ENCODE results near the gene EMP1. TPM values are rescaled to one million over a fixed set of nuclear protein-coding genes. Genes with fewer than 3 reads are reported as not detected.

Gene EMP1
- total RNA-seq, 1 experiment from 2014 or later: 0.63 TPM

DNA sequence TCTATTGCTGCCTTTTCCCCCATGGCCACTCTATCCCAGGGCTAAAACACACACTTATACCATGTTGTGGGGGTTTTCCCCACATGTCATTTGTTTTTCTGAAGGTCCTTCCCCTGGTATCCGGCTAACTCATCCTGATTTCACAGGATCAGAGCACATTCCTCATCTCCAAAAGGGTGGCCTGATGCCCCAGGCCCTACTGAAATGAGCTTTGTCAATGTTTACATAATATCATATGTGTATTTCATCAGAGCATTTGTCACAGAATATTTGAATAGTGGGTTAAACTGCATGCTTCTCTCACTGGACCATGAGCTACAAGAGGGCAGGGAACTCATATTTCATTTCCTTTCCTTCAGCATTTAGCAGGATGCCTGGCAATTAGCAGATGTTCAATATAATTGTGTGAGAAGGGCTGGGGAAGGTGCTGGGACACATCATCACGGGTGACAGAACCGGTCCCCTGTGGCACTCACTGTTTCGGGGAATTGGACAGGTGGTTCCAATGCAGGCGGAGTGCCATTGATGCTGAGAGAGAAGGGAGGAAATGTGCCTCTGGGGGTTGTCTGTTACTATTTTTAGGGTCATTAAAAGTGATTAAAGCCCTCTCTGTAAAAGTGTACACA, 26.8 kb downstream of the EMP1 start:
- no peak for DNase-seq

More for the DNA sequence above, 26.8 kb downstream of the EMP1 start:
- Histone ChIP-seq H3K56ac (ENCODE audit: insufficient read length, low read depth, low read length) (no peak overlapping the region), H4K8ac (replicated peaks; ENCODE audit: insufficient read length, low read depth, low read length) (no peak overlapping the region), H2AK5ac (ENCODE audit: insufficient read length, low read length) (no peak overlapping the region), H3K27ac (ENCODE audit: insufficient read length, low read depth, low read length) (no peak overlapping the region), H3K9ac (ENCODE audit: extremely low read depth, insufficient read length, low read length) (no peak overlapping the region), H3K4ac (ENCODE audit: low read depth, low read length) (no peak overlapping the region), H3K27me3 (ENCODE audit: insufficient read depth, low read length) (no peaks in the 10 kb centered on the region), H3T11ph (ENCODE audit: low read length) (no peak overlapping the region), H2BK120ac (ENCODE audit: low read depth, low read length, poor library complexity, severe bottlenecking) (no peak overlapping the region), H4K91ac (ENCODE audit: insufficient read length, low read depth, low read length) (no peak overlapping the region), H3K79me2 (ENCODE audit: insufficient read depth, low read length) (no peaks in the 10 kb centered on the region), H2AFZ (ENCODE audit: low read length) (no peak overlapping the region), H3K18ac (ENCODE audit: insufficient read length, low read depth, low read length) (no peak overlapping the region), H4K20me1 (ENCODE audit: control insufficient read depth, insufficient read depth, insufficient read length) (no peaks in the 10 kb centered on the region), H2BK15ac (ENCODE audit: low read depth, low read length) (no peak overlapping the region), H3K79me1 (ENCODE audit: insufficient read depth, low read depth, low read length, poor library complexity, severe bottlenecking) (no peaks in the 10 kb centered on the region), H2BK12ac (ENCODE audit: insufficient read length, low read depth, low read length) (no peak overlapping the region), H3K14ac (ENCODE audit: insufficient read depth, low read length) (no peak overlapping the region), H2BK20ac (ENCODE audit: low read depth, low read length, poor library complexity, severe bottlenecking) (no peak overlapping the region), H3K4me2 (ENCODE audit: insufficient read depth, insufficient read length, low read length) (no peak overlapping the region), H3K4me1 (ENCODE audit: insufficient read depth, low read length) (no peaks in the 10 kb centered on the region), H3K23ac (ENCODE audit: insufficient read length, low read depth, low read length) (no peak overlapping the region), H3K23me2 (ENCODE audit: insufficient read length, low read depth, low read length, poor library complexity, severe bottlenecking) (no peaks in the 10 kb centered on the region), H2BK5ac (ENCODE audit: insufficient read length, low read length) (no peak overlapping the region), H4K5ac (ENCODE audit: insufficient read length, low read depth, low read length) (no peak overlapping the region), H3K9me3 (ENCODE audit: control insufficient read depth, low read depth, low read length) (peaks cover 8% of the 10 kb centered on the region)
- no peaks in the 10 kb centered on the region; the same call in none of the 2 replicates for H3K27me3 Mint-ChIP-seq (ENCODE audit: low read depth)
- peaks cover under 1 to 11% (median 5%) of the 10 kb centered on the region in 3 experiments; a peak in 5 of 7 replicates for H3K36me3 Mint-ChIP-seq (ENCODE audit: insufficient read depth in 1 of 3, low read depth in 3 of 3)
- H3K4me1 Mint-ChIP-seq: no peaks in the 10 kb centered on the region
- WGBS (ENCODE audit: extremely low coverage, insufficient read length, low lambda C conversion rate): no CpG with 5 or more reads among the region's 5 CpGs
- H3K4me3 Mint-ChIP-seq: no peak overlapping the region
- H3K27ac Mint-ChIP-seq: no peak overlapping the region
- H3K9me3 Mint-ChIP-seq: peaks cover 7 to 11% of the 10 kb centered on the region in 2 experiments; a peak in 4 of 5 replicates
- TF ChIP-seq, protein P1, sequence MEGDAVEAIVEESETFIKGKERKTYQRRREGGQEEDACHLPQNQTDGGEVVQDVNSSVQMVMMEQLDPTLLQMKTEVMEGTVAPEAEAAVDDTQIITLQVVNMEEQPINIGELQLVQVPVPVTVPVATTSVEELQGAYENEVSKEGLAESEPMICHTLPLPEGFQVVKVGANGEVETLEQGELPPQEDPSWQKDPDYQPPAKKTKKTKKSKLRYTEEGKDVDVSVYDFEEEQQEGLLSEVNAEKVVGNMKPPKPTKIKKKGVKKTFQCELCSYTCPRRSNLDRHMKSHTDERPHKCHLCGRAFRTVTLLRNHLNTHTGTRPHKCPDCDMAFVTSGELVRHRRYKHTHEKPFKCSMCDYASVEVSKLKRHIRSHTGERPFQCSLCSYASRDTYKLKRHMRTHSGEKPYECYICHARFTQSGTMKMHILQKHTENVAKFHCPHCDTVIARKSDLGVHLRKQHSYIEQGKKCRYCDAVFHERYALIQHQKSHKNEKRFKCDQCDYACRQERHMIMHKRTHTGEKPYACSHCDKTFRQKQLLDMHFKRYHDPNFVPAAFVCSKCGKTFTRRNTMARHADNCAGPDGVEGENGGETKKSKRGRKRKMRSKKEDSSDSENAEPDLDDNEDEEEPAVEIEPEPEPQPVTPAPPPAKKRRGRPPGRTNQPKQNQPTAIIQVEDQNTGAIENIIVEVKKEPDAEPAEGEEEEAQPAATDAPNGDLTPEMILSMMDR (conservative IDR thresholded peaks at IDR 0.05): no peak

All from H9 (cell line).